Hepatocyte (in vitro differentiated cells): ENCODE measurements around the gene TMEM191C. TPM values are rescaled to one million over a fixed set of nuclear protein-coding genes. Genes with fewer than 3 reads are reported as not detected.

Source experiments
- DNase-seq: peaks from one replicate; pipeline ENCODE4 v3.0.0-alpha.2; 2016; ENCODE audit warnings: low spot score
- H2AFZ ChIP-seq: fragments of 200-600 bp; sonication (generic); 2 replicates; pipeline ENCODE4 v1.6.0; 2016; ENCODE audit warnings: antibody characterized with exemption, mild to moderate bottlenecking
- H3K27ac ChIP-seq: fragments of 200-600 bp; sonication (generic); 2 replicates; pipeline ENCODE4 v1.5.1; 2016; ENCODE audit warnings: mild to moderate bottlenecking
- H3K27me3 ChIP-seq: fragments of 200-600 bp; sonication (generic); 2 replicates; pipeline ENCODE4 v1.6.1; 2016
- H3K36me3 ChIP-seq: fragments of 200-600 bp; sonication (generic); replicated peaks from 2 replicates; pipeline ENCODE4 v1.5.1; 2016; ENCODE audit warnings: low read depth; ENCODE audit not compliant: insufficient read depth
- H3K4me1 ChIP-seq: fragments of 200-600 bp; sonication (generic); 2 replicates; pipeline ENCODE4 v1.5.1; 2016; ENCODE audit warnings: mild to moderate bottlenecking, moderate library complexity; ENCODE audit not compliant: insufficient read depth
- H3K4me2 ChIP-seq: fragments of 200-600 bp; sonication (generic); 2 replicates; pipeline ENCODE4 v1.6.0; 2016
- H3K4me3 ChIP-seq: fragments of 200-600 bp; sonication (generic); 2 replicates; pipeline ENCODE4 v1.5.1; 2016; ENCODE audit warnings: mild to moderate bottlenecking
- H3K79me2 ChIP-seq: fragments of 200-600 bp; sonication (generic); 2 replicates; pipeline ENCODE4 v1.6.0; 2017; ENCODE audit warnings: mild to moderate bottlenecking
- H3K9me2 ChIP-seq: fragments of 200-600 bp; sonication (generic); replicated peaks from 2 replicates; pipeline ENCODE4 v1.6.0; 2017; ENCODE audit warnings: mild to moderate bottlenecking; ENCODE audit not compliant: insufficient read depth
- H3K9me3 ChIP-seq: fragments of 200-600 bp; sonication (generic); 2 replicates; pipeline ENCODE4 v1.5.1; 2016; ENCODE audit warnings: low read depth, mild to moderate bottlenecking
- H4K20me1 ChIP-seq: fragments of 200-600 bp; sonication (generic); 2 replicates; pipeline ENCODE4 v1.6.0; 2016; ENCODE audit warnings: mild to moderate bottlenecking; ENCODE audit not compliant: insufficient read depth, poor library complexity, severe bottlenecking
- EZH2 ChIP-seq: fragments of 200-600 bp; sonication (generic); IDR thresholded peaks from 2 replicates; pipeline ENCODE4 v1.6.1; 2016; ENCODE audit warnings: antibody characterized with exemption, mild to moderate bottlenecking, borderline replicate concordance
- EZH2phosphoT487 ChIP-seq: fragments of 200-600 bp; sonication (generic); IDR thresholded peaks from one replicate; pipeline ENCODE4 v1.6.1; 2018; ENCODE audit warnings: antibody characterized with exemption, mild to moderate bottlenecking, low read depth, moderate library complexity; ENCODE audit not compliant: unreplicated experiment, severe bottlenecking
- WGBS: methylation state at CpG from one replicate; pipeline ENCODE4 v1.1.6; 2016; ENCODE audit warnings: low lambda C conversion rate; ENCODE audit errors: missing lambda C conversion rate; 5-methylcytosine and 5-hydroxymethylcytosine counted together
- polyA plus RNA-seq: library from polyadenylated mRNA; unstranded; fragments of >200 nt; fragmentation: Nextera tagmentation; extraction: Ambion mirVana; gene quantifications from 2 replicates; pipeline ENCODE4 v1.2.1, GENCODE V29; 2016
- total RNA-seq: library from RNA; depleted of rRNA; stranded (reverse); fragments of >200 nt; gene quantifications from 2 replicates; pipeline ENCODE4 v1.2.3, GENCODE V29; 2014
- TF ChIP-seq, protein P1 (sequence below): fragments of 200-600 bp; sonication (generic); IDR thresholded peaks from 2 replicates; pipeline ENCODE4 v1.5.1; 2016; ENCODE audit warnings: antibody characterized with exemption, mild to moderate bottlenecking; ENCODE audit not compliant: poor library complexity

TMEM191C gene
- total and polyA plus RNA-seq, 2 experiments from 2014 or later: 3.9 to 13.4 TPM

GRCh38 chr22:21445437-21446127 is 21.6 kb upstream of the TMEM191C start:
- no peaks in the 10 kb centered on the region for H3K9me2 ChIP-seq
- H3K4me1 ChIP-seq: no peaks in the 10 kb centered on the region
- H3K36me3 ChIP-seq: no peaks in the 10 kb centered on the region
- no peak overlapping the region for H3K27ac ChIP-seq
- no peak overlapping the region for H2AFZ ChIP-seq
- no peak overlapping the region for H3K4me2 ChIP-seq
- no peaks in the 10 kb centered on the region for H3K27me3 ChIP-seq
- DNase-seq: no peak
- no peak overlapping the region for H3K4me3 ChIP-seq
- H4K20me1 ChIP-seq: peaks cover 50% of the 10 kb centered on the region
- TF ChIP-seq EZH2: no peak
- TF ChIP-seq, protein P1, sequence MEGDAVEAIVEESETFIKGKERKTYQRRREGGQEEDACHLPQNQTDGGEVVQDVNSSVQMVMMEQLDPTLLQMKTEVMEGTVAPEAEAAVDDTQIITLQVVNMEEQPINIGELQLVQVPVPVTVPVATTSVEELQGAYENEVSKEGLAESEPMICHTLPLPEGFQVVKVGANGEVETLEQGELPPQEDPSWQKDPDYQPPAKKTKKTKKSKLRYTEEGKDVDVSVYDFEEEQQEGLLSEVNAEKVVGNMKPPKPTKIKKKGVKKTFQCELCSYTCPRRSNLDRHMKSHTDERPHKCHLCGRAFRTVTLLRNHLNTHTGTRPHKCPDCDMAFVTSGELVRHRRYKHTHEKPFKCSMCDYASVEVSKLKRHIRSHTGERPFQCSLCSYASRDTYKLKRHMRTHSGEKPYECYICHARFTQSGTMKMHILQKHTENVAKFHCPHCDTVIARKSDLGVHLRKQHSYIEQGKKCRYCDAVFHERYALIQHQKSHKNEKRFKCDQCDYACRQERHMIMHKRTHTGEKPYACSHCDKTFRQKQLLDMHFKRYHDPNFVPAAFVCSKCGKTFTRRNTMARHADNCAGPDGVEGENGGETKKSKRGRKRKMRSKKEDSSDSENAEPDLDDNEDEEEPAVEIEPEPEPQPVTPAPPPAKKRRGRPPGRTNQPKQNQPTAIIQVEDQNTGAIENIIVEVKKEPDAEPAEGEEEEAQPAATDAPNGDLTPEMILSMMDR: no peak
- TF ChIP-seq EZH2phosphoT487: no peak
- no peaks in the 10 kb centered on the region for H3K9me3 ChIP-seq
- peaks cover 52% of the 10 kb centered on the region for H3K79me2 ChIP-seq
- 97% methylated on average over 19 of the region's 27 CpGs for WGBS

GRCh38 chr22:21446128-21446826 is 20.9 kb upstream of the TMEM191C start:
- Histone ChIP-seq H3K4me1 (no peaks in the 10 kb centered on the region), H3K9me2 (no peaks in the 10 kb centered on the region), H3K79me2 (peaks cover 52% of the 10 kb centered on the region), H3K36me3 (no peaks in the 10 kb centered on the region), H3K27me3 (no peaks in the 10 kb centered on the region), H4K20me1 (peaks cover 50% of the 10 kb centered on the region), H3K9me3 (no peaks in the 10 kb centered on the region), H3K4me3 (no peak overlapping the region), H3K4me2 (no peak overlapping the region), H3K27ac (no peak overlapping the region), H2AFZ (no peak overlapping the region)
- TF ChIP-seq EZH2phosphoT487 (no peak), EZH2 (no peak)
- TF ChIP-seq, protein P1: no peak
- DNase-seq: no peak
- 97% methylated on average over 49 of the region's 49 CpGs for WGBS

DNA sequence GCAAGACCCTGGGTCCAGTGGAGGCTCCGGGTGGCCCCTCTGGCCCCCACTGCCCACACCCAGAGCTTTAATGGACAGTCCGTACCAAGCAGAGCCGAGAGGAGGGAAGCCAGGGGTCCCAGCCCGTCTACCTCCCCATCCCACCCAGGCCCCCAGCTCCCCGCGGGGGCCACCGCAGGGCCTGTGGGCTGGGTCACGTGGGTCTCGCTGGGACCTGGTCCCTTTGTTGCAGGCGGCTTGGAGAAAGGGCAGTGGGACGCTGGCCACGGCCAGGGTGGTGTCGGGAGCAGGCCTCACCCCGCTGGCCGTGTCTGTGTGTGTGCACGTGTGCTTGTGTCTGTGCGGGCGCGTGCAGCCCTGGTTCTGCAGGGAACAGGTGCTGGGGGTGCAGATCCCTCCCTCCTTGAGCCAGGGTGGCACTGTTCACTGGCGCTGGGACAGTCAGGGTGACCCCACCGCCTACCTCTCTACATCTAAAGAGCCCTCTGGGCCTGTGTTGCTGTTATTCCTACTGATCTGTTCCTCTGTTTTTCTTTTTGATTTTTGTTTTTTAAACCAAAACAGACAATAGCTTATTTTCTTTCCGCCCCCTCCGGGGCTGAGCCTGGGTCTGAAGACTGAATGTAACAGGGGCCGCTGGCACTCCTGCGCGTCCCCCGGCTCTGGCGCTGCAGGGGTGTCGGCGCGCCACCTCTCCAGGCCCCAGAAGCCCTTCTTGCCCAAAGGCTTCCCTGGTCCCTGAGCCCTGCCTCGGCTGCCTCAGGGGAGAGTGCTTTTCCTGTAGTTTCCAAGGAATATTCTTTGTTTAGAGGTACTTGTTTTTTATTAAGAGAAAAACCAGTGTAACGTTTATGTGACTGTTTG is 20.1 kb upstream of the TMEM191C start:
- H3K27me3 ChIP-seq: no peaks in the 10 kb centered on the region
- H3K9me2 ChIP-seq: no peaks in the 10 kb centered on the region
- no peak overlapping the region for H2AFZ ChIP-seq
- no peak overlapping the region for H3K27ac ChIP-seq
- no peak overlapping the region for H3K4me2 ChIP-seq
- no peak for DNase-seq
- H3K4me3 ChIP-seq: no peak overlapping the region
- H4K20me1 ChIP-seq: peaks cover 53% of the 10 kb centered on the region
- no peaks in the 10 kb centered on the region for H3K9me3 ChIP-seq
- H3K79me2 ChIP-seq: peaks cover 53% of the 10 kb centered on the region
- no peaks in the 10 kb centered on the region for H3K4me1 ChIP-seq
- TF ChIP-seq EZH2phosphoT487 (no peak), EZH2 (no peak)
- TF ChIP-seq, protein P1: no peak
- WGBS: 96% methylated on average over 28 of the region's 33 CpGs
- H3K36me3 ChIP-seq: no peaks in the 10 kb centered on the region
